Lower lobe of right lung (tissue), 2 donors: ENCODE data around the gene KCNAB2. TPM values are rescaled to one million over a fixed set of nuclear protein-coding genes. Genes with fewer than 3 reads are reported as not detected.

Experiments
- ATAC-seq, 2 donors: fragments of 200-7000 bp; cut with Tn5 transposase; one replicate each; pipeline ENCODE4 v1.9.1; 2020 to 2022; ENCODE audit warnings: mild to moderate bottlenecking in 2 of 2, moderate library complexity in 2 of 2
- DNase-seq: peaks from one replicate; pipeline ENCODE4 v3.0.0-alpha.2; 2020
- H3K27ac ChIP-seq: fragments of 200-600 bp; one replicate; pipeline ENCODE4 v1.8.0; 2022
- H3K27me3 ChIP-seq: fragments of 200-600 bp; one replicate; pipeline ENCODE4 v1.8.0; 2022; ENCODE audit warnings: low read depth
- H3K36me3 ChIP-seq: fragments of 200-600 bp; one replicate; pipeline ENCODE4 v1.8.0; 2022; ENCODE audit warnings: mild to moderate bottlenecking
- H3K4me1 ChIP-seq: fragments of 200-600 bp; one replicate; pipeline ENCODE4 v1.8.0; 2022
- H3K4me3 ChIP-seq: fragments of 200-600 bp; one replicate; pipeline ENCODE4 v1.8.0; 2022; ENCODE audit warnings: mild to moderate bottlenecking
- H3K9me3 ChIP-seq: fragments of 200-600 bp; one replicate; pipeline ENCODE4 v1.8.0; 2022
- intact Hi-C: fragments of 100-400 bp; cut with DNase I; formaldehyde crosslinking; loops from one replicate; pipeline ENCODE4 v1.11.0; 2022
- total RNA-seq: library from RNA; stranded (reverse); fragmentation: NEBNext Ultra II Directional; extraction: Animal tissue kit (Norgen Biotek cat#: 25700); gene quantifications from one replicate; pipeline ENCODE4 v1.2.1, GENCODE V29; 2021
- TF ChIP-seq, protein P1 (sequence below): fragments of 200-600 bp; IDR thresholded peaks from one replicate; pipeline ENCODE4 v1.8.0; 2022; ENCODE audit warnings: antibody characterized with exemption, mild to moderate bottlenecking
- donor health status: DM: no; HTN: yes; CAD: no; lungs with severe emphysema.

The KCNAB2 gene
- total RNA-seq, 1 donor from 2014 or later = 119 TPM

DNA sequence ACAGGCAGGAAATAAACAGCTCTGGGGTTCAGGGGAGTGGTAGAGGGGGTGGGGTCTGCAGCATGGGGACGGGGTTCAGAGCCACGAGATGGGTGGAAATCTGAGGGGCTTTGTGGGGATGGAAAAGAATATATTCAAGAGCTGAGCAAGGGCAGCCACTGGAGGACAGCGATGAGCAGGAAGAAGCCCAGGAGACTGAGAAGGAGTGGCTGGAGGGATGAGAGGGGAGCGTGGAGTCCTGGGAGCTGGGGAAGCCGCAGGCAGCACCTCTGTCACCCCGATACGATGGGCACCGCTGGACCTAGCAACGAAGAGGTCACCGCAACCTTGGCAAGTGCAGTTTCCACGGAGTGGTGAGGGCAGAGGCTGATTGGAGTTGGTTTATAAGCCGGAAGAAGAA, 10.0 kb upstream of the KCNAB2 start:
- Histone ChIP-seq H3K4me1 (no peaks in the 10 kb centered on the region), H3K4me3 (no peak overlapping the region), H3K27ac (no peak overlapping the region), H3K36me3 (no peaks in the 10 kb centered on the region), H3K27me3 (no peaks in the 10 kb centered on the region), H3K9me3 (no peaks in the 10 kb centered on the region)
- TF ChIP-seq, protein P1, sequence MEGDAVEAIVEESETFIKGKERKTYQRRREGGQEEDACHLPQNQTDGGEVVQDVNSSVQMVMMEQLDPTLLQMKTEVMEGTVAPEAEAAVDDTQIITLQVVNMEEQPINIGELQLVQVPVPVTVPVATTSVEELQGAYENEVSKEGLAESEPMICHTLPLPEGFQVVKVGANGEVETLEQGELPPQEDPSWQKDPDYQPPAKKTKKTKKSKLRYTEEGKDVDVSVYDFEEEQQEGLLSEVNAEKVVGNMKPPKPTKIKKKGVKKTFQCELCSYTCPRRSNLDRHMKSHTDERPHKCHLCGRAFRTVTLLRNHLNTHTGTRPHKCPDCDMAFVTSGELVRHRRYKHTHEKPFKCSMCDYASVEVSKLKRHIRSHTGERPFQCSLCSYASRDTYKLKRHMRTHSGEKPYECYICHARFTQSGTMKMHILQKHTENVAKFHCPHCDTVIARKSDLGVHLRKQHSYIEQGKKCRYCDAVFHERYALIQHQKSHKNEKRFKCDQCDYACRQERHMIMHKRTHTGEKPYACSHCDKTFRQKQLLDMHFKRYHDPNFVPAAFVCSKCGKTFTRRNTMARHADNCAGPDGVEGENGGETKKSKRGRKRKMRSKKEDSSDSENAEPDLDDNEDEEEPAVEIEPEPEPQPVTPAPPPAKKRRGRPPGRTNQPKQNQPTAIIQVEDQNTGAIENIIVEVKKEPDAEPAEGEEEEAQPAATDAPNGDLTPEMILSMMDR = no peak
- ATAC-seq = no peak
- no peak for DNase-seq
- intact Hi-C loops = no loop called here

DNA sequence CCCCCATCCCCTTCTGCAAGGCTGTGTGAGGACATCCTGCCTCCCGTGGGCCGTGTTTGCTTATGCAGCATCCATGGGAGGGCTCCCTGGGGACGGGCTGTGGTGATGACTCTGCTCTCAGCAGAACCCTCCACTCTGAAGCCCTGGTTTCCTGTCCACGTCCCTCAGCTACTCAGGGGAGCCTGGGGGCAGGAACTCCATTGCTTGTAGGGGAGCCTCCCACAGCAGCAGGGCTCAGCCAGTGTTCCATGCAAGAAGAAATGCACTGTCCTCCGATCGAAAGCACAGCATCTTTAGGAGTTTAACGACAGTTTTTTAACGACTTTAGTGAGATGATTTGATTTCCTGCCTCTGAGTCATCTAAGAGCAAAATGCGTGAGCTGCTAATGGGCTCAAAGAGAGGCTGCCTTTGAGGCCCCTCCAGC, 8.3 kb upstream of the KCNAB2 start:
- no peak overlapping the region for H3K27ac ChIP-seq
- peaks cover 13% of the 10 kb centered on the region for H3K36me3 ChIP-seq
- no peaks in the 10 kb centered on the region for H3K9me3 ChIP-seq
- intact Hi-C loops = no loop called here
- no peak overlapping the region for H3K4me3 ChIP-seq
- ATAC-seq = no peak
- DNase-seq = no peak
- H3K27me3 ChIP-seq = no peaks in the 10 kb centered on the region
- TF ChIP-seq, protein P1 = no peak
- H3K4me1 ChIP-seq = no peaks in the 10 kb centered on the region

GRCh38 chr1:6038603-6039002, 7.1 kb upstream of the KCNAB2 start:
- ATAC-seq (no peak), DNase-seq (no peak)
- no peaks in the 10 kb centered on the region for H3K4me1 ChIP-seq
- peaks cover 14% of the 10 kb centered on the region for H3K36me3 ChIP-seq
- intact Hi-C loops = no loop called here
- no peaks in the 10 kb centered on the region for H3K27me3 ChIP-seq
- TF ChIP-seq, protein P1 = no peak
- H3K4me3 ChIP-seq = no peak overlapping the region
- no peak overlapping the region for H3K27ac ChIP-seq
- no peaks in the 10 kb centered on the region for H3K9me3 ChIP-seq

- ATAC-seq = no peak
- intact Hi-C loops = no loop called here
- no peaks in the 10 kb centered on the region for H3K9me3 ChIP-seq
- no peak overlapping the region for H3K27ac ChIP-seq
- H3K4me3 ChIP-seq = no peak overlapping the region
- H3K27me3 ChIP-seq = no peaks in the 10 kb centered on the region
- TF ChIP-seq, protein P1 = no peak
- H3K4me1 ChIP-seq = no peaks in the 10 kb centered on the region
- DNase-seq = no peak
- peaks cover 14% of the 10 kb centered on the region for H3K36me3 ChIP-seq
Measured at GRCh38 chr1:6039031-6039430, 6.7 kb upstream of the KCNAB2 start.

DNA sequence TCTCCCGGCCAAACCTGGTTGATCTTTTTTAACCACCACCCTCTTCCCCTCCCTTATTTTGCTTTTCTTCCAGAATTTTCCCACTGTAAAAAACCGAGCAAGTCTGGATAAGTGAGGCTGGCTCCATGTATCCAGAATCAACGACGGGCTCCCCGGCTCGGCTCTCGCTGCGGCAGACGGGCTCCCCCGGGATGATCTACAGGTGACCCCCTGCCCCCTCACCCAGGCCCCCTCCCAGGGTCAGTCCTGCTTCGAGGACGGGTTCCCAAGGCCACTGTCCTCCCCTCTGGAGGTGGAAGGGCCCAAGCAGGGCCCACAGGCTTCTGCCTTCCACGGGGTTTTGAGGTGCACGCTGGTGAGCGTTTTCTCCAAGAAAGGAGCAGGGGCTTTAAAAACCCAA, 5.2 kb upstream of the KCNAB2 start:
- Histone ChIP-seq H3K27me3 (no peaks in the 10 kb centered on the region), H3K4me1 (no peaks in the 10 kb centered on the region), H3K9me3 (no peaks in the 10 kb centered on the region), H3K27ac (no peak overlapping the region), H3K4me3 (no peak overlapping the region), H3K36me3 (peaks cover 14% of the 10 kb centered on the region)
- DNase-seq (no peak), ATAC-seq (no peak)
- TF ChIP-seq, protein P1 = no peak
- intact Hi-C loops = no loop called here
